ENCODE results near the gene ATP2A1. TPM values are rescaled to one million over a fixed set of nuclear protein-coding genes. Genes with fewer than 3 reads are reported as not detected.

The ATP2A1 gene
- total and polyA plus RNA-seq, 2 of the 13 experiments (the other 11 are each of a cell fraction or from before 2014, with no cell fraction given) = 3.2 to 12.5 TPM

DNA sequence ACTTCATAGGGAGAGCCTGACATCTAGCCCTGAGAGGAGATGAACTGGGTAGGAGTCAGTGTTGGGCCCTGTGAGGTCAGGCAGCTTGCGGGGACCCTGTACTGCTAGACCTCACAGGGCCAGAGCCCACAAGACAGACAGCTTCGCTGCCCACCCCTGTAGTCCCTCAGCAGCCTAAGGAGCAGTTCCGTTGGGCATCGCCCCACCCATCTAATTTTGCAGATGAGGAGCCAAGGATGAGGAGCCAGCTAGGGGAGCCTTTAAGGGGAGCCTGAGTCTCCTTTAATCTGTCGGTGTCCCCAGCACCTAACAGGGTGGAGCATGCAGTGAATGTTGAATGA is 31.4 kb upstream of the ATP2A1 start (continued):
- TF ChIP-seq GABPB1 (CRISPR knock-in tag; IDR thresholded peaks at IDR 0.05) = no peak
- no peak for TF ChIP-seq JDP2 (CRISPR knock-in tag; IDR thresholded peaks at IDR 0.05; ENCODE audit: borderline replicate concordance)
- no peak for TF ChIP-seq REXO4 (CRISPR knock-in tag; IDR thresholded peaks at IDR 0.05; ENCODE audit: borderline replicate concordance)
- TF ChIP-seq KLF11 (CRISPR knock-in tag; IDR thresholded peaks at IDR 0.05) = no peak
- no peak for TF ChIP-seq ZNF878 (CRISPR knock-in tag; IDR thresholded peaks at IDR 0.05)
- no peak for TF ChIP-seq SP5 (CRISPR knock-in tag; IDR thresholded peaks at IDR 0.05; ENCODE audit: borderline replicate concordance, low read depth)
- TF ChIP-seq SRSF4 (IDR thresholded peaks at IDR 0.05; ENCODE audit: low read depth, low read length, poor library complexity, severe bottlenecking) = no peak
- no peak for TF ChIP-seq HOXA5 (CRISPR knock-in tag; IDR thresholded peaks at IDR 0.05)
- TF ChIP-seq, protein P1, sequence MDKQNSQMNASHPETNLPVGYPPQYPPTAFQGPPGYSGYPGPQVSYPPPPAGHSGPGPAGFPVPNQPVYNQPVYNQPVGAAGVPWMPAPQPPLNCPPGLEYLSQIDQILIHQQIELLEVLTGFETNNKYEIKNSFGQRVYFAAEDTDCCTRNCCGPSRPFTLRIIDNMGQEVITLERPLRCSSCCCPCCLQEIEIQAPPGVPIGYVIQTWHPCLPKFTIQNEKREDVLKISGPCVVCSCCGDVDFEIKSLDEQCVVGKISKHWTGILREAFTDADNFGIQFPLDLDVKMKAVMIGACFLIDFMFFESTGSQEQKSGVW (CRISPR knock-in tag; IDR thresholded peaks at IDR 0.05; ENCODE audit: borderline replicate concordance) = no peak
- no peak for TF ChIP-seq ZNF546 (CRISPR knock-in tag; conservative IDR thresholded peaks at IDR 0.05)
- TF ChIP-seq MXI1 (IDR thresholded peaks at IDR 0.05; ENCODE audit: borderline replicate concordance, low read depth, low read length) = no peak
- peak; percentile 27; the same call in 1 of the 2 replicates for TF ChIP-seq SIN3B (IDR thresholded peaks at IDR 0.05; ENCODE audit: low read length)
- no peak for TF ChIP-seq ZNF776 (CRISPR knock-in tag; IDR thresholded peaks at IDR 0.05)
- TF ChIP-seq, protein P2, sequence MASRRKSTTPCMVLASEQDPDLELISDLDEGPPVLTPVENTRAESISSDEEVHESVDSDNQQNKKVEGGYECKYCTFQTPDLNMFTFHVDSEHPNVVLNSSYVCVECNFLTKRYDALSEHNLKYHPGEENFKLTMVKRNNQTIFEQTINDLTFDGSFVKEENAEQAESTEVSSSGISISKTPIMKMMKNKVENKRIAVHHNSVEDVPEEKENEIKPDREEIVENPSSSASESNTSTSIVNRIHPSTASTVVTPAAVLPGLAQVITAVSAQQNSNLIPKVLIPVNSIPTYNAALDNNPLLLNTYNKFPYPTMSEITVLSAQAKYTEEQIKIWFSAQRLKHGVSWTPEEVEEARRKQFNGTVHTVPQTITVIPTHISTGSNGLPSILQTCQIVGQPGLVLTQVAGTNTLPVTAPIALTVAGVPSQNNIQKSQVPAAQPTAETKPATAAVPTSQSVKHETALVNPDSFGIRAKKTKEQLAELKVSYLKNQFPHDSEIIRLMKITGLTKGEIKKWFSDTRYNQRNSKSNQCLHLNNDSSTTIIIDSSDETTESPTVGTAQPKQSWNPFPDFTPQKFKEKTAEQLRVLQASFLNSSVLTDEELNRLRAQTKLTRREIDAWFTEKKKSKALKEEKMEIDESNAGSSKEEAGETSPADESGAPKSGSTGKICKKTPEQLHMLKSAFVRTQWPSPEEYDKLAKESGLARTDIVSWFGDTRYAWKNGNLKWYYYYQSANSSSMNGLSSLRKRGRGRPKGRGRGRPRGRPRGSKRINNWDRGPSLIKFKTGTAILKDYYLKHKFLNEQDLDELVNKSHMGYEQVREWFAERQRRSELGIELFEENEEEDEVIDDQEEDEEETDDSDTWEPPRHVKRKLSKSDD (CRISPR knock-in tag; IDR thresholded peaks at IDR 0.05; ENCODE audit: low read depth) = no peak
- TF ChIP-seq, protein P3, sequence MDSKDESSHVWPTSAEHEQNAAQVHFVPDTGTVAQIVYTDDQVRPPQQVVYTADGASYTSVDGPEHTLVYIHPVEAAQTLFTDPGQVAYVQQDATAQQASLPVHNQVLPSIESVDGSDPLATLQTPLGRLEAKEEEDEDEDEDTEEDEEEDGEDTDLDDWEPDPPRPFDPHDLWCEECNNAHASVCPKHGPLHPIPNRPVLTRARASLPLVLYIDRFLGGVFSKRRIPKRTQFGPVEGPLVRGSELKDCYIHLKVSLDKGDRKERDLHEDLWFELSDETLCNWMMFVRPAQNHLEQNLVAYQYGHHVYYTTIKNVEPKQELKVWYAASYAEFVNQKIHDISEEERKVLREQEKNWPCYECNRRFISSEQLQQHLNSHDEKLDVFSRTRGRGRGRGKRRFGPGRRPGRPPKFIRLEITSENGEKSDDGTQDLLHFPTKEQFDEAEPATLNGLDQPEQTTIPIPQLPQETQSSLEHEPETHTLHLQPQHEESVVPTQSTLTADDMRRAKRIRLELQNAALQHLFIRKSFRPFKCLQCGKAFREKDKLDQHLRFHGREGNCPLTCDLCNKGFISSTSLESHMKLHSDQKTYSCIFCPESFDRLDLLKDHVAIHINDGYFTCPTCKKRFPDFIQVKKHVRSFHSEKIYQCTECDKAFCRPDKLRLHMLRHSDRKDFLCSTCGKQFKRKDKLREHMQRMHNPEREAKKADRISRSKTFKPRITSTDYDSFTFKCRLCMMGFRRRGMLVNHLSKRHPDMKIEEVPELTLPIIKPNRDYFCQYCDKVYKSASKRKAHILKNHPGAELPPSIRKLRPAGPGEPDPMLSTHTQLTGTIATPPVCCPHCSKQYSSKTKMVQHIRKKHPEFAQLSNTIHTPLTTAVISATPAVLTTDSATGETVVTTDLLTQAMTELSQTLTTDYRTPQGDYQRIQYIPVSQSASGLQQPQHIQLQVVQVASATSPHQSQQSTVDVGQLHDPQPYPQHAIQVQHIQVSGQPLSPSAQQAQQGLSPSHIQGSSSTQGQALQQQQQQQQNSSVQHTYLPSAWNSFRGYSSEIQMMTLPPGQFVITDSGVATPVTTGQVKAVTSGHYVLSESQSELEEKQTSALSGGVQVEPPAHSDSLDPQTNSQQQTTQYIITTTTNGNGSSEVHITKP (CRISPR knock-in tag; IDR thresholded peaks at IDR 0.05; ENCODE audit: low read depth) = no peak
- TF ChIP-seq TCF12 (IDR thresholded peaks at IDR 0.05) = no peak
- TF ChIP-seq TCF12 (CRISPR knock-in tag; IDR thresholded peaks at IDR 0.05) = no peak
- TF ChIP-seq BRD4 (CRISPR knock-in tag; IDR thresholded peaks at IDR 0.05) = no peak
- peak; percentile 23; the same call in 1 of the 2 replicates for TF ChIP-seq CHD4 (IDR thresholded peaks at IDR 0.05; ENCODE audit: borderline replicate concordance, low read length)
- 0 out of 4 replicates have a peak, but pooled peaks of 1 of the 2 experiments have one; percentile 3 for TF ChIP-seq NR2F1 (CRISPR knock-in tag; IDR thresholded peaks at IDR 0.05)
- no peak for TF ChIP-seq KDM2A (CRISPR knock-in tag; IDR thresholded peaks at IDR 0.05; ENCODE audit: borderline replicate concordance, low read depth)
- no peak for TF ChIP-seq SSRP1 (CRISPR knock-in tag; IDR thresholded peaks at IDR 0.05)
- TF ChIP-seq RCOR2 (CRISPR knock-in tag; IDR thresholded peaks at IDR 0.05) = 0 out of 2 replicates have a peak, but pooled peaks have one; percentile 2
- TF ChIP-seq NCOA5 (CRISPR knock-in tag; IDR thresholded peaks at IDR 0.05) = no peak
- no peak for TF ChIP-seq NFE2 (CRISPR knock-in tag; IDR thresholded peaks at IDR 0.05)
- TF ChIP-seq ZNF337 (CRISPR knock-in tag; IDR thresholded peaks at IDR 0.05; ENCODE audit: borderline replicate concordance, low read depth) = no peak

Data from HepG2 (cell line).